Measurements from ENCODE around the gene CYYR1.

CYYR1 gene

DNA sequence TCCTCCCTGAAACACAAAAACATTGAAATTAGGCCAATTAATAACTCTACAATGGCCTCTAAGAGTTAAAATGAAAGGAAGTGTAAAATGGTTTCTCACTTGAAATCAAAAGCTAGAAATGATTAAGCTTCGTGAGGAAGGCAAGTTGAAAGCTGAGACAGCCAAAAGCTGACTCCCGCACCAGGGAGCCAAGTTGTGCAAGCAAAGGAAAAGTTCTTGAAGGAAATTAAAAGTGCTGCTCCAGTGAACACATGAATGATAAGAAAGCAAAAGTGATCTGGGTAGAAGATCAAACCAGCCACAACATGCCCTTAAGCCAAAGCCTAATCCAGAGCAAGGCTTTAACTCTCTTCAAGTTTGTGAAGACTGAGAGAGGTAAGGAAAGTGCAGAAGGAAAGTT, 22.8 kb downstream of the CYYR1 start:
- DNase-seq: no peak

DNA sequence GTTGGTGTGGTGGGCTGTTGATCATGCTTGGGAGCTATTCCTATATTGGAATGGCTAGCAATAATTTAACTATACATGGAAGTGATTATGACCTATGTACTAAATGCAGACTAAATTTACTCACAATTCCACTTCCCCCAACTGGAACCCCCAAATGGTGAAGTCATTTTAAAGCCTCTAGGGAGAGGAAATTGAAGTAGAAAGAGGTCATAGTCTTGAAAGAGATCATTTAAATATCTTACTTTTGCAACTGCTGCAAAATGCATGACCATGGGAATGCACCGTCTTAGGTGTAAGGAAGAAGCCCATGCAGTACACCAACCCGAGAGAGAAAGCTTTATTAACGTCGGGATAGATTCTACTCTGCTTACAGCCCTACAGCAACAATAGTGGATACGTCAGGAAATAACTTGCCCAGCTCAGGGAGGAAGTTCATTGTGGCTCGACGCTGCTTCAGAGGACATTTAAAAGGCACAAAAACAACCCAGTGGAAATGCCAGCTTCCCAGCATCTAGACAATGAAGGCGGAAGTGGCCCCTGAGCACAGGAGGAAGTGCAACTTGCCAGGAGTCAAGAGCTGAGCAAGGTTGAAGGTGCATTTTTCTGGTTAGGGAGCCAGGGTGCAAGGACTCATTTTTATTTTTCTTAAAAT, 26.5 kb downstream of the CYYR1 start:
- DNase-seq: no peak

- DNase-seq: no peak
These were observed 28.8 kb downstream of the CYYR1 start for GRCh38 chr21:26544201-26544775.

DNA sequence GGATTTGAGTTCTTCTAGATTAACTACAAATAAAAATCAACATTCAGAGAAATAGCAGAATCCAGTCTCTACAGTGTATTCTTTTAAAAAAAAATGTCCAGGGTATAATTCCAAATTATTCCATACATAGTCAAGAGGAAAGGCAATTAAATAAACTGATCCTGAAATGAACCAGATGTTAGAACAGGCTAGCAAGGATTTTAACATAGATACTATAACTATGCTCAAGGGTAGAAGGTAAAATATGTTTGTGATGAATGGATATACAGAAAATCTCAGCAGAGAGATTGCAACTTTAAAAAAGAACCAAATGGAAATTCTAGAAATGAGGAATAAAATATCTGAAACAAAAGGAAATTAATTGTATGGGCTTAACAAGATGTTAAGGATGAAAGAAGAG, 32.4 kb downstream of the CYYR1 start:
- no peak for DNase-seq

DNA sequence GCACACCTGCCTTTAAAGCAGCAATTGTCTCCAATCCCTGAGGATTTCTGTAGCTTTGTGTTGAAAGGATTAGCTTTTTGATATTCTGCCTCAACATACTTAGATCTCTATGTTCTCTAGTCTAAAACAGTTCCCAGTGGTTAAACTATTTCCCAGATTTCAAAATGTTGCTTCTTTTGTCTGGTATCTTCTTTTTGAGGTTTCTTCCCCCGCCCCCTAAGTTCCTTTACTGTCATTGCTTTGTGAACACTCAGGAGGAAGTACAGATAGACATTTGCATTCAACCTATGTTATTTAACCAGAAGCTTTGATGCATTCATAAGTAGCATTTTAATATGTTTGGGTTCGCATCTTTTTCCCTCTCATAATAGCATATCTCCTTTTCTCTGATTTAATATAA, 33.5 kb downstream of the CYYR1 start:
- no peak for DNase-seq

DNA sequence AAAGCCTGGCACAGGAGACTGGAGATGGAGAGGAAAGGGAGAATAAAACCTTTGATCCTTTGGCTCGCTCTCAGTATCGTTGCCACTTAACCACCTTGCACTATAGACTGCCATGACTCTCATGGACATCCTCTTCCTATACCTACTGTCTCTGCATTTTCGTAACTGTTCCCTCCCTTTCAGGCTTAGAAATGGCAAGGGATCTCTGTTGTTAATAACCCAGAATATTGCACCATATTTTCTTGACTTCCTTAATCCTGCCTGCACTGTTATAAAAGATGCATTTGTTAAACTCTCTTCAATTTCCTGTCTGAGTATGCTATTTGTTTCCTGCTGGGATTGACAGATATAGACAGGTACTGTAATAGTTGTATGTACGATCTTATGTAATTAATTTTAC, 38.6 kb downstream of the CYYR1 start:
- no peak for DNase-seq

- DNase-seq: no peak
These were observed 40.9 kb downstream of the CYYR1 start for GRCh38 chr21:26532208-26532607.

- no peak for DNase-seq
These were observed 43.6 kb downstream of the CYYR1 start for GRCh38 chr21:26529526-26529925.

DNA sequence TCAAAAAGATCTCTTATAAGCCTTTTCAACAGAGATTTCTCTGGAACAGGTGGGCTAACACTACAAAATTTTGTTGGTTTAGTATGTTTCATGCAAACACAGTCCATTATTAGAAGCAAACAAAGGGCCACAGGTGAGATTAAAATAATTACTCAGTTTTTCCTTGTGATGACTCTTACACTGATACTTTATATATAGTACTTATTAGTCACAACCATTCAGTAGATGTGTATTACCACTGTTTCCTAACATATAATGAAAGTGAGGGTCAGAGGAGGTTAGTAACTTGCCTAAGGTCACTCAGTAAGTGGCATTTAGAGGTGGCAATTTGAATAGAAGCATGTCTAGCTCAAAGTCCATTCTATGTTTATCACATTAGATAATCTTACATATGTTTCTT, 44.2 kb downstream of the CYYR1 start:
- no peak for DNase-seq

DNA sequence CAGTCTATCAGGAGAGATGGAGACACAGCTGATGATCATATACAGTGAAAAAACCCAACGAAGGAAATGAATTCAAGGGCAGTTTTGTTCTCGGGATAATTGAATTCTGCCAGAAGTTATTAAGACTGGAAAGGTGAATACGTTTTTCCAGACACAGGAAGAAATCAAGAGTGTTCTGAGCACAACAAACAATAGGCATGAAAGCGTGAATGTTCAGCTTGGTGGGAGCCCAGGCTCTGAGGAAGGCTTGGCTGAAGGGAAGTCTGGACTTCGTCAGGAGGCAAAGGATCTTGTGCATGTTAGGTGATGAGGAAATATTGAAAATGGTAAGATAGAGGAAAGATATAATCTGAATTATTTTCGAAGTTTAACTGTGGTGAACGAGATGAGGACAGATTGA, 50.4 kb downstream of the CYYR1 start:
- no peak for DNase-seq

- DNase-seq: no peak
These were observed 53.9 kb downstream of the CYYR1 start for GRCh38 chr21:26519142-26519541.

GRCh38 chr21:26515257-26515656, 57.8 kb downstream of the CYYR1 start:
- no peak for DNase-seq

DNA sequence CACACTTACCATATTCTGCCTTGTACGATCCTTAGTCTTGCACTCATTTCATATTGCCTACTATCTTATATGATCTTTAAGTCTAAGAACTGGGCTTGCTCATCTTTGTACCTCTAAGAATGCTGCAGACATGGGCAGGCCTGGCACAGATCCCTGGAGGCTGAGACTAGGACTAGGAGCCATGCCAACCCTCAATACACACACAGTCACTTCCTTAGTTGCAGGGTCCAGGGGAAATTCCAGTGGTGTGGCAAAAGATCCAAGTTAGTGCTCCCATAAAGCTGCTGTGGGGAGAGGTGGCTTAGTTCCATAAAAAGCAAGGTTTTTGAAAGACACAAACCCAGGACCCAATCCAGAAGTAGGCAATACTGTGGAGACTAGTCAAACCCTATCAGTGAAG, 59.9 kb downstream of the CYYR1 start:
- DNase-seq: no peak

GRCh38 chr21:26512664-26513063, 60.4 kb downstream of the CYYR1 start:
- DNase-seq: no peak

GRCh38 chr21:26508903-26509302, 64.2 kb downstream of the CYYR1 start:
- DNase-seq: no peak

DNA sequence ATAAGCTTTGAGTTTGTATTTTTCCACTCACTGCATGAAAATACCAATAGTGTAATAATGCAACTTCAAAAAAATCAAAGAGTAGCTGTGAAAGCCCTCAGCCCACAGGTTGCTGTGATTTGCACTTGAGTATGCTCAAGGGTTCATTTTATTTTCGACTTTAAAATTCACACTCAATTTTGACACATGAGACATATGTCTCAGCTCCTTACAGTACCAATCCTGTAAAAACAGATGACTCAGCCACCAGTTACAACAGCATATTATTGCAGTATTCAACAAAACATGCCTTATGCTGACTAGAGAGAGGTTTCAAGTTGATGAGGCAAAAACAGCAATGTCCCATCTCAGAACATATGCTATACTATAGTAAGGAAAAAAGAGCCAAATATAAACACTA, 66.1 kb downstream of the CYYR1 start:
- no peak for DNase-seq

DNA sequence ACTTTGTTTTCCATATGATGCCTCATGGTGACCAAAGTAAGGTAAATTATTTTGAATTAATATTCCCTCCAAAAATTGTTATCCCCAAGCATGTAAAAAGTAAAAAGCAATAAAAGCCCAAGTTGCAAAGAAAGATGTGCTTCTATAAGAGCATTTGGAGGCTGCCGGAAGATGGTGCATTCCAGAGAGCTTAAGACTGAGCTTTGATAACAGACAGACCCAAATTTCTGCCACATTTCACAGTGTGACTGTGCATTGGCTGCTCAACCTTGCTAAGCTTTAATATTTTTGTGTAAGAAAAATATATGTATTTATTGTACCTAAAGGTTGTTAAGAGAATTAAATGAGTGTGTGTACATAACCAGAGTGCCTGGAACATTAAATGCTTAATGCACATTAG, 67.9 kb downstream of the CYYR1 start:
- no peak for DNase-seq

DNA sequence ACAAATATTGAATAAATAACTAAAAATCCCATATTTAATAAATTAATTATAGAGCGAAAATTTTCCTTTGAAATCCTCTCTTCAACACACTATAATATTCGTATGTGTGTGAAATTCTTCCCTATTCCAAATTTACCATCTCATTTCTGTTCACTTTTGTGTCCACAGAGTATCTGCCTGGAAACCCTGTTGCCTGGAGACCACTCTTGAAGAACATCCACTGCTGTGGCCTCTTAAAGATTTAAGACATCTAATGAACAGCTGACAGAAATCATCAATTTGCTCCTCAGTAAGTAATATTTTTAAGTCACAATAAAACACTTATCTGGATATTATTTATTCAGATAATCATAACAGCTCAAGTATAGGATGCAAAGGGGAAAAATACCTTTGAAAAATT, 69.7 kb downstream of the CYYR1 start:
- DNase-seq: no peak

- no peak for DNase-seq
These were observed 71.5 kb downstream of the CYYR1 start for GRCh38 chr21:26501495-26502021.

DNA sequence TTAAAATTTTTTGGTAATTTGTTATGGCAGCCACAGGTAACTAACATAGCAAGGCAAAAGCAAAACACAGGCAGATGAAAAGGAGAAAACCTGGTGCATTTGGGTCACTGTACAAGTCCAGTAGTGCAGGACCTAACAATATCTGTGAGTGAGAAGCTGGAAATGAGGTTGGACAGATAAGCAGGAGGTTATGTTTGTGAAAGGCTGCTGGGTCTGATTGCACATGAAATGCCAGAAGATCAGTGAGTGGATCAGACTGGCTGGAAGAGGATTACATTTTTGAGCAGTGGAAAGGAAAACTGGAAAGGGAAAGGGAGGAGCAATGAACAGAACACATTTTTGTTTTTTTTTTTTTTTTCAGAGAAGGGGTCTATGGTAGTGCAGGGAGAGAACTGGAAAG, 73.6 kb downstream of the CYYR1 start:
- DNase-seq: no peak

DNA sequence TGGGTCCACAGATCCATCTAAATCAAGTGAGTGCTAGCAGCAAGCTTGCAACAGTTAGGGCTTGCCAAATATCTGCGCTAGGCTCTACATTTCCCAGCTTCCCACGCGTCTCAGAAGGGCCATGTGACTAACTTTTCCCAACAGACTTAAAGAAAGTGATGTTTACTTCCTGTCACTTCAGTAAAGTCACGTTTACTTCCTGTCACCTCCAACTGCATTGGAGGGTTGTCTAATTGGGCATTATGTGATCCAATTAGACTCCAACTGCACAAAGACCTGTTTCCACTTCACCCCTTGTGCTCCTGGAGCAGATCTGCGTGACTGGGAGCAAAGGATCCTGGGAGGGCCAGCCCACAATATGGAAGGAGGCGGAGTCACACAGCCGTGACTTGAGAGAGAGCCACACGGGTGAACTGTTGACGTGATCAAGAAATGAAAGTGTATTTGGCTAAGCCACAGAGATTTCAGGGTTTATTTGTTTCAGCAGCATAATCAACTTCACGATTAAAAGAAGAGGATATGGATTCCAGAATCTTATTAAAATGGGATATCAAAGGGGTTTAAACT, 77.7 kb downstream of the CYYR1 start:
- DNase-seq: no peak

DNA sequence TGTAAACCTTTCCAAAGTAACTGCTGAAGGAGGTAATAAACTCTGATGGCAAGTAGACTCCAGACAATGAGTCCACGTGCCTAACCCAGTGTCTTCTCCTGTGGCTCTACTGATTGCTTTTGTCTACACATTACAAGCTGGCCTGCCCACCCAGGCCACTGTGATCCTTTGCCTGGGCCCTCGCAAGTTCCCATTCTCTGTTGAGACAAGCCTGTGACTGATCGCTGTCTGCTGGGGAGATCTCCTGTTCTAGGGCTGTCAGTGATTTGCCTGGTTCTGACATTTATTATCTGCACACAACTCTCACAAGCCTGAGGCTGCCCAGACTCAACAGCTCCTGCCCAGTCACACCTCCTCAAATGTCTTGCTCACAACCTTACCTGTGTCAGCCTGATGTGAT, 81.4 kb downstream of the CYYR1 start:
- no peak for DNase-seq

GRCh38 chr21:26490771-26491170, 82.3 kb downstream of the CYYR1 start:
- no peak for DNase-seq

- no peak for DNase-seq
These were observed 83.3 kb downstream of the CYYR1 start for GRCh38 chr21:26489781-26490180.

Measured in CD4-positive, alpha-beta T cell treated with Interleukin-6 for 4 hours (primary cell).